ENCODE measurements around the gene SCAMP2.

SCAMP2 gene

GRCh38 chr15:74815121-74815934 lies 57.8 kb downstream of the SCAMP2 start:
- no peak for DNase-seq

GRCh38 chr15:74812533-74812932 lies 60.6 kb downstream of the SCAMP2 start, which contains the start of gene LMAN1L:
LMAN1L (plus strand) TSS chr15:74812835; CDS start chr15:74812855, 20 bp downstream.
- DNase-seq = no peak

- no peak for DNase-seq
Observed at GRCh38 chr15:74809956-74810355, 63.2 kb downstream of the SCAMP2 start.

- DNase-seq = no peak
Observed at GRCh38 chr15:74809242-74809641, 63.9 kb downstream of the SCAMP2 start.

GRCh38 chr15:74808840-74809229 lies 64.3 kb downstream of the SCAMP2 start:
- DNase-seq = no peak

- DNase-seq = no peak
Observed at GRCh38 chr15:74808078-74808839, 64.9 kb downstream of the SCAMP2 start.

GRCh38 chr15:74807282-74807681 lies 65.9 kb downstream of the SCAMP2 start:
- no peak for DNase-seq

- no peak for DNase-seq
Observed at GRCh38 chr15:74804935-74805334, 68.2 kb downstream of the SCAMP2 start.

- DNase-seq = no peak
Observed at GRCh38 chr15:74802862-74803447, 70.2 kb downstream of the SCAMP2 start.

- no peak for DNase-seq
Observed at GRCh38 chr15:74802290-74802689, 70.9 kb downstream of the SCAMP2 start.

GRCh38 chr15:74801311-74801997 lies 71.7 kb downstream of the SCAMP2 start:
- no peak for DNase-seq

GRCh38 chr15:74800559-74801094 lies 72.5 kb downstream of the SCAMP2 start:
- DNase-seq = peak; percentile 46

GRCh38 chr15:74799856-74800558 lies 73.2 kb downstream of the SCAMP2 start:
- peak; percentile 93 for DNase-seq

GRCh38 chr15:74799255-74799855 lies 73.8 kb downstream of the SCAMP2 start:
- DNase-seq = peak; percentile 64

- DNase-seq = no peak
Observed at GRCh38 chr15:74798388-74799254, 74.5 kb downstream of the SCAMP2 start.

GRCh38 chr15:74795966-74796625 lies 77.1 kb downstream of the SCAMP2 start:
- DNase-seq = no peak

GRCh38 chr15:74794970-74795349 lies 78.2 kb downstream of the SCAMP2 start:
- DNase-seq = no peak

- no peak for DNase-seq
Observed at GRCh38 chr15:74794248-74794969, 78.8 kb downstream of the SCAMP2 start.

Data from hematopoietic multipotent progenitor cell treated with erythropoietin and hydrocortisone succinate and interleukin-3 and kit ligand, for 4 days (in vitro differentiated cells).